ENCODE measurements around the gene FCAMR.

FCAMR gene

GRCh38 chr1:207003210-207003609, 33.0 kb upstream of the FCAMR start:
- Histone ChIP-seq H3K4me3 (replicated peaks; ENCODE audit: low read depth, low read length) (no peak overlapping the region), H3K36me3 (ENCODE audit: control insufficient read depth, insufficient read depth, low read length) (no peaks in the 10 kb centered on the region), H3K27me3 (replicated peaks; ENCODE audit: control insufficient read depth, insufficient read depth, low read length) (no peaks in the 10 kb centered on the region; the same call in 1 of the 2 replicates)
- no peak for TF ChIP-seq CTCF (IDR thresholded peaks at IDR 0.05; ENCODE audit: insufficient read depth, low read length, poor library complexity, severe bottlenecking)
- DNase-seq (ENCODE audit: extremely low read depth, insufficient read length), result no peak

DNA sequence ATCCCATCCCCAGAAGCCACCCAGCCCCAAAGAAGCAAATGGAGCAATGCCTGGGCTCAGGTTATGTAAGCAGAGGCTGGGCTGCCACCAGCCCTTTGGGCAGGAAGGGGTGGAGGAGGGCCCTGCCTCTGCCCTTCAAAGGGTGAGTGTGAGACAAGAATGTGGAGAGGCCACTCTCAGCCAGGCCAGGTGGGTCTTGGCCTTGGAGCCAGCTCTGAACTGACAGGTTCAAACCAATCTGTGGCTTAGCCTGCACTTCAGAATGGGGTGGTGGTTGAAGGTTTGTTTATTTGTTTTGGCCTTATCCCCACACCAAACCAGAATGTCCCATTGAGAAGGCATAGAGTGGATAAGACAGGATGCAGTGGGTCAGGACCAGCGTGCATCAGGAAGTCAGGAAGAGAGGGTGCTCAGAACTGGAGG, 32.5 kb upstream of the FCAMR start:
- no peak for TF ChIP-seq CTCF (IDR thresholded peaks at IDR 0.05; ENCODE audit: insufficient read depth, low read length, poor library complexity, severe bottlenecking)
- Histone ChIP-seq H3K27me3 (replicated peaks; ENCODE audit: control insufficient read depth, insufficient read depth, low read length) (no peaks in the 10 kb centered on the region; the same call in 1 of the 2 replicates), H3K4me3 (replicated peaks; ENCODE audit: low read depth, low read length) (no peak overlapping the region), H3K36me3 (ENCODE audit: control insufficient read depth, insufficient read depth, low read length) (no peaks in the 10 kb centered on the region)
- DNase-seq (ENCODE audit: extremely low read depth, insufficient read length), result no peak

- TF ChIP-seq CTCF (IDR thresholded peaks at IDR 0.05; ENCODE audit: insufficient read depth, low read length, poor library complexity, severe bottlenecking), result no peak
- no peaks in the 10 kb centered on the region; the same call in 1 of the 2 replicates for H3K27me3 ChIP-seq (replicated peaks; ENCODE audit: control insufficient read depth, insufficient read depth, low read length)
- no peak overlapping the region for H3K4me3 ChIP-seq (replicated peaks; ENCODE audit: low read depth, low read length)
- H3K36me3 ChIP-seq (ENCODE audit: control insufficient read depth, insufficient read depth, low read length), result no peaks in the 10 kb centered on the region
- DNase-seq (ENCODE audit: extremely low read depth, insufficient read length), result no peak
Measured at GRCh38 chr1:207001492-207002245, 31.4 kb upstream of the FCAMR start.

GRCh38 chr1:207000651-207001291, 30.5 kb upstream of the FCAMR start:
- no peak for TF ChIP-seq CTCF (IDR thresholded peaks at IDR 0.05; ENCODE audit: insufficient read depth, low read length, poor library complexity, severe bottlenecking)
- Histone ChIP-seq H3K4me3 (replicated peaks; ENCODE audit: low read depth, low read length) (no peak overlapping the region), H3K36me3 (ENCODE audit: control insufficient read depth, insufficient read depth, low read length) (no peaks in the 10 kb centered on the region), H3K27me3 (replicated peaks; ENCODE audit: control insufficient read depth, insufficient read depth, low read length) (no peaks in the 10 kb centered on the region)
- no peak for DNase-seq (ENCODE audit: extremely low read depth, insufficient read length)

DNA sequence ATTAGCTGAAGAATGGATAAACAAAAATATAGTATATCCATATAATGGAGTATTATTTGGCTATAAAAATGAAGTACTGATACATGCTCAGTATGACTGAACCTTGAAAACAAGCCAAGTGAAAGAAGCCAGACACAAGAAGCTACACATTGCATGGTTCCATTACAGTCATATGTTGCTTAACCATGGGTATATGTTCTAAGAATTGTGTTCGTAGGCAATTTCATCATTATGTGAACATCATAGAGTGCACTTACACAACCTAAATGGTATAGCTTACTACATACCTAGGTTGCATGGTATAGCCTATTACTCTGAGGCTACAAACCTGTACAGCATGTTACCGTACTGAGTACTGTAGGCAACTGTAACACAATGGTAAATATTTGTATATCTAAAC, 28.6 kb upstream of the FCAMR start:
- Histone ChIP-seq H3K27me3 (replicated peaks; ENCODE audit: control insufficient read depth, insufficient read depth, low read length) (no peaks in the 10 kb centered on the region), H3K36me3 (ENCODE audit: control insufficient read depth, insufficient read depth, low read length) (no peaks in the 10 kb centered on the region), H3K4me3 (replicated peaks; ENCODE audit: low read depth, low read length) (no peak overlapping the region)
- no peak for TF ChIP-seq CTCF (IDR thresholded peaks at IDR 0.05; ENCODE audit: insufficient read depth, low read length, poor library complexity, severe bottlenecking)
- no peak for DNase-seq (ENCODE audit: extremely low read depth, insufficient read length)

Data from GM06990 (cell line).